Spinal cord (tissue), 10 donors: ENCODE results near the gene STRN3. TPM values are rescaled to one million over a fixed set of nuclear protein-coding genes. Genes with fewer than 3 reads are reported as not detected.
"Not testable (repeated sequence)": the region's sequence is repeated elsewhere in the genome, so short reads cannot be mapped to it uniquely, and the experiment has no call there.

ENCODE experiments used
- DNase-seq, 6 donors: peaks; one replicate each; pipeline versions ENCODE4 v3.0.0 to v3.0.0-alpha.2; 2013 to 2015; ENCODE audit warnings: low spot score in 6 of 6, low read depth in 4 of 6
- H3K27ac ChIP-seq: one replicate; pipeline ENCODE4 v1.5.1; 2013; ENCODE audit warnings: low read depth, low read length, control low read depth
- H3K27me3 ChIP-seq: one replicate; pipeline ENCODE4 v1.6.1; 2013; ENCODE audit warnings: low read length; ENCODE audit not compliant: control insufficient read depth, insufficient read depth
- H3K36me3 ChIP-seq: one replicate; pipeline ENCODE4 v1.6.1; 2013; ENCODE audit warnings: low read length; ENCODE audit not compliant: control insufficient read depth, insufficient read depth
- H3K4me1 ChIP-seq: one replicate; pipeline ENCODE4 v1.6.1; 2013; ENCODE audit warnings: low read length; ENCODE audit not compliant: control insufficient read depth, insufficient read depth
- H3K4me3 ChIP-seq: one replicate; pipeline ENCODE4 v1.5.1; 2013; ENCODE audit warnings: low read depth, low read length, control low read depth
- H3K9me3 ChIP-seq: one replicate; pipeline ENCODE4 v1.6.1; 2013; ENCODE audit warnings: low read length; ENCODE audit not compliant: control insufficient read depth, insufficient read depth
- WGBS: methylation state at CpG from one replicate; pipeline ENCODE4 v1.1.5; 2013; ENCODE audit warnings: missing lambda C conversion rate; ENCODE audit not compliant: insufficient coverage; 5-methylcytosine and 5-hydroxymethylcytosine counted together
- polyA plus RNA-seq, 2 donors: library from polyadenylated mRNA; unstranded; fragments of 120-200 nt; gene quantifications; one replicate each; pipeline ENCODE4 v1.2.1, GENCODE V29; 2013; ENCODE audit not compliant: insufficient read length in 2 of 2
- total RNA-seq, 2 donors: library from RNA; depleted of rRNA in 1 of 2; stranded (reverse); fragments of 120-200 nt in 1 of 2; fragments of >200 nt in 1 of 2; gene quantifications; one replicate each; pipeline versions ENCODE4 v1.2.3 to v1.2.4, GENCODE V29; 2013 to 2014
- donor health status: healthy.

The STRN3 gene
- total and polyA plus RNA-seq, 4 donors = 31.6 to 72.7 (median 45.8) TPM

DNA sequence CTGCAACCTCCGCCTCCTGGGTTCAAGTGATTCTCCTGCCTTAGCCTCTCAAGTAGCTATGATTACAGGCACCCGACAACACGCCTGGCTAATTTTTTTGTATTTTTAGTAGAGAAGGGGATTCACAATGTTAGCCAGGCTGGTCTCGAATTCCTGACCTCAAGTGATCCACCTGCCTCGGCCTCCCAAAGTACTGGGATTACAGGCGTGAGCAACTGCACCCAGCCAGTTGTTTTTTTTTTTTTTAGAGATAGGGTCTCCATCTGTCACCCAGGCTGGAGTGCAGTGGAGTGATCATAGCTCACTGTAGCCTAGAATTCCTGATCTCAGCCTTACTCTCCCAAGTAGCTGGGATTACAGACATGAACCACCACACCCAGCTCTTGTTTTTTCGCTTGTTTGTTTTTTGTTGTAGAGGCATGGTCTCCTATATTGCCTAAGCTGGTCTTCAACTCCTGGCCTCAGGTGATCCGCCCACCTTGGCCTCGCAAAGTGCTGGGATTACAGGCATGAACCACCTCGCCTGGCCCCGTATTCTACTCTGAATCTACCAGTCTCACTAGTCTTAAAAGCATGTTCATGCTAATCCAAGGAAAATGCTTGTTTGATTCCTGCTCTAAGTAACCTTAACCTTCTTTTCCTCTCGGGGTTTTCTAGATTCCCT lies 31.7 kb upstream of the STRN3 start:
- 87% methylated on average over 11 of the region's 12 CpGs for WGBS
- H3K27me3 ChIP-seq = no peaks in the 10 kb centered on the region
- no peak overlapping the region for H3K4me3 ChIP-seq
- H3K9me3 ChIP-seq = no peaks in the 10 kb centered on the region
- no peaks in the 10 kb centered on the region for H3K36me3 ChIP-seq
- H3K4me1 ChIP-seq = no peaks in the 10 kb centered on the region
- H3K27ac ChIP-seq = no peak overlapping the region
- DNase-seq = no peak

DNA sequence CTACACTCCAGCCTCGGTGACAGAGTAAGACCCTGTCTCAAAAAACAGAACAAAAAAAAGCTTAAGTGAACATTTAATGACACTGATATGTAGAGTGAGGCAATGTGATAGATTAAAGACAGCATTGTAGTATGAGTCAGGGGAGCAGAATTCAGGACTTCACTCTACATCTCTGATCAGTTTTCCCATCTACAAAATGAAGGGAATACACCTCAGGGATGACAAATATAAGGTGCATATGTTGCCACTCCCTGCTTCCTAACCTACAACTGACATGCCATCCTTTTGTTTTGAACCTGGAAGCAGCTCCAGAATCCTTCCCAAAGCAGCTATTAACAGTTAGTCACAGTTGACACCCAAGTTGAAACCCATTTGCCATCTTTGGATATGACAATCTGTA lies 30.9 kb upstream of the STRN3 start:
- WGBS = no CpG with 5 or more reads among the region's 1 CpG

DNA sequence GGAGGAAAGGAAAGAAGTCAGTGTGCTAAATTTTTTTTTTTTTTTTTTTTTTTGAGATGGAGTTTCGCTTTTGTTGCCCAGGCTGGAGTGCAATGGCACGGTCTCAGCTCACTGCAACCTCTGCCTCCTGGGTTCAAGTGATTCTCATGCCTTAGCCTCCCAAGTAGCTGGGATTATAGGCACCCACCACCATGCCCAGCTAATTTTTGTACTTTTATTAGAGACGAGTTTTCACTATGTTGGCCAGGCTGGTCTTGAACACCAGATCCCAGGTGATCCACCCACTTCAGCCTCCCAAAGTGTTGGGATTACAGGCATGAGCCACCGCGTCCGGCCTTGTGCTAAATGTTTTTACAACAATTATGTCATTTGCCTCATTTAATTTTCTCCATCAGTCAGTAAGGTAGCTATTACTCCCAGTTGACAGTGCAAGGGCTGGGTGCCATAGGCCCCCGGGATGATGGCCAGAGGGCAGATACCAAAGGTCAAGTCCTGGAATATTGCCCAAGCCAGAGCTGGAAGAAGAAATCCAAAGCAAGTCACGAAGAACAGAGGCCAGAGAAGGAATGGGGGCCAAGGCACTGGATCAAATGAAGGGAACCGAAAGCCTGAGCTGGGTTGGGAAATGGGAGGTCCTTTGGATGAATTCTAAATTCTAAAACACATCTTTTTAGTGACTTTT lies 26.9 kb upstream of the STRN3 start:
- H3K4me3 ChIP-seq, H3K27me3 ChIP-seq, H3K36me3 ChIP-seq, H3K27ac ChIP-seq, H3K9me3 ChIP-seq, H3K4me1 ChIP-seq: not testable (repeated sequence)
- 74% methylated on average over 6 of the region's 9 CpGs for WGBS
- DNase-seq = peak in 1 of 6 donors; percentile 25

More for the DNA sequence above, 30.9 kb upstream of the STRN3 start:
- Histone ChIP-seq H3K4me1 (no peaks in the 10 kb centered on the region), H3K4me3 (no peak overlapping the region), H3K9me3 (no peaks in the 10 kb centered on the region), H3K27ac (no peak overlapping the region), H3K27me3 (no peaks in the 10 kb centered on the region), H3K36me3 (no peaks in the 10 kb centered on the region)
- no peak for DNase-seq

DNA sequence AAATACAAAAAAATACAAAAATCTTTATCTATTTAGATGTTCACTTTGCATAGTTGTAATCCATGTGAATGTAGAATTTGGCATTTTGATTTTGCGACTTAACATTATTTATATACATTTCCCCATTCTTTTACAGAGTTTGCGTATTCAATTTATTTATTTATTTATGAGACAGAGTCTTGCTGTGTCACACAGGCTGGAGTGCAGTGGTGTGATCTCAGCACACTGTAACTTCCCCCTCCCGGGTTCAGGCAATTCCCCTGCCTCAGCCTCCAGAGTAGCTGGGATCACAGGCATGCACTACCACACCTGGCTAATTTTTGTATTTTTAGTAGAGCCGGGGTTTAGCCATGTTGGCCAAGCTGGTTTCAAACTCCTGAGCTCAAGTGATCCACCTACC lies 25.3 kb upstream of the STRN3 start:
- Histone ChIP-seq H3K9me3 (no peaks in the 10 kb centered on the region), H3K36me3 (no peaks in the 10 kb centered on the region), H3K27me3 (no peaks in the 10 kb centered on the region), H3K27ac (no peak overlapping the region), H3K4me1 (no peaks in the 10 kb centered on the region), H3K4me3 (no peak overlapping the region)
- WGBS = 100% methylated on average over 2 of the region's 4 CpGs
- no peak for DNase-seq

DNA sequence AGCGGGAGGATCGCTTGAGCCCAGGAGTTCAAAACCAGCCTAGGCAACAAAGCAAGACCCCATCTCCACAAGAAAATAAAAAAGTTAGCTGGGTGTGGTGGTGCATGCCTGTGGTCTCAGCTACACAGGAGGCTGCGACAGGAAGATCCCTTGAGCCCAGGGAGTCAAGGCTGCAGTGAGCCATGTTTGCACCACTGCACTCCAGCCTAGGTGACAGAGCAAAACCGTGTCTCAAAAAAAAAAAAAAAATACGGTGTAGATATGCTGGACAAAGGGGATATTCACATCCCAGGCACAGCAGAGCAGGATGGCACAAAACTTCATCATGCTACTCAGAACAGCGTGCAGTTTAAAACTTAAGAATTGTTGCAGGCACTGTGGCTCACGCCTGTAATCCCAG lies 24.8 kb upstream of the STRN3 start:
- Histone ChIP-seq H3K4me1 (no peaks in the 10 kb centered on the region), H3K27ac (no peak overlapping the region), H3K4me3 (no peak overlapping the region), H3K9me3 (no peaks in the 10 kb centered on the region), H3K36me3 (no peaks in the 10 kb centered on the region), H3K27me3 (no peaks in the 10 kb centered on the region)
- DNase-seq = no peak
- 100% methylated on average over 3 of the region's 7 CpGs for WGBS

DNA sequence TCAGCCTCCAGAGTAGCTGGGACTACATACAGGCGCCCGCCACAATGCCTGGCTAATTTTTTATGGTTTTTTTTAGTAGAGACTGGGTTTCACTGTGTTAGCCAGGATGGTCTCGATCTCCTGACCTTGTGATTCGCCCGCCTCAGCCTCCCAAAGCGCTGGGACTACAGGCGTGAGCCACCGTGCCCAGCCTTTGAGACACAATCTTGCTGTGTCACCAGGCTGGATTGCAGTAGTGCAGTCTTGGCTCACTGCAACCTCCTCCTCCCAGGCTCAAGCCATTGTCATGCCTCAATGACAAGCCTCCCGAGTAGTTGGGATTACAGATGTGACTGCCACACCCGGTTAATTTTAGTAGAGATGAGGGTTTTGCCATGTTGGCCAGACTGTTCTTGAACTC lies 21.3 kb upstream of the STRN3 start:
- H3K27me3 ChIP-seq = no peaks in the 10 kb centered on the region
- DNase-seq = no peak
- H3K4me3 ChIP-seq = no peak overlapping the region
- H3K27ac ChIP-seq = no peak overlapping the region
- H3K36me3 ChIP-seq = peaks cover 3% of the 10 kb centered on the region
- 95% methylated on average over 7 of the region's 10 CpGs for WGBS
- H3K9me3 ChIP-seq = peaks cover 2% of the 10 kb centered on the region
- H3K4me1 ChIP-seq = no peaks in the 10 kb centered on the region

DNA sequence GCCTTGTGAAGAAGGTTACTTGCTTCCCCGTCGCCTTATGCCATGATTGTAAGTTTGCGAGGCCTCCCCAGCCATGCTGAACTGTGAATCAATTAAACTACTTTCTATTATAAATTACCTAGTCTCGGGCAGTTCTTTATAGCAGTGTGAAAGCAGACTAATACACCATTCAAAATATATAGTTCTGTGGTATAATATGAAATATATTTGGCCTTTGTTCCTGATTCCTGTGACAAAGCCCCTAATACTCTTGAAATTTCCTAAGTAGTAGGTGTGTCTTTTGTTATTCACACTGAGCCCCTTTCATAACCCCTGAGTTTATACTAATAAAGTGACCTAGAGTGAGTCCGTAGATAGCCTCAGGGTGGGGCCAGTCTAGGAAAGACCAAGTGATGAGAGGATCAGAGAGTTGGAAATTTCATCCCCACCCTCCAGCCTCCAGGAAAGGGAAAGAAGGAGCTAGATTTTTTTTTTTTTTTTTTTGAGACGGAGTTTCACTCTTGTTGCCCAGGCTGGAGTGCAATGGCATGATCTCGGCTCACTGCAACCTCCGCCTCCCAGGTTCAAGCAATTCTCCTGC lies 19.4 kb upstream of the STRN3 start:
- no peak overlapping the region for H3K4me3 ChIP-seq
- no peaks in the 10 kb centered on the region for H3K27me3 ChIP-seq
- H3K9me3 ChIP-seq = peaks cover 2% of the 10 kb centered on the region
- WGBS = no CpG with 5 or more reads among the region's 8 CpGs
- no peaks in the 10 kb centered on the region for H3K4me1 ChIP-seq
- no peak for DNase-seq
- no peak overlapping the region for H3K27ac ChIP-seq
- H3K36me3 ChIP-seq = peaks cover 3% of the 10 kb centered on the region

DNA sequence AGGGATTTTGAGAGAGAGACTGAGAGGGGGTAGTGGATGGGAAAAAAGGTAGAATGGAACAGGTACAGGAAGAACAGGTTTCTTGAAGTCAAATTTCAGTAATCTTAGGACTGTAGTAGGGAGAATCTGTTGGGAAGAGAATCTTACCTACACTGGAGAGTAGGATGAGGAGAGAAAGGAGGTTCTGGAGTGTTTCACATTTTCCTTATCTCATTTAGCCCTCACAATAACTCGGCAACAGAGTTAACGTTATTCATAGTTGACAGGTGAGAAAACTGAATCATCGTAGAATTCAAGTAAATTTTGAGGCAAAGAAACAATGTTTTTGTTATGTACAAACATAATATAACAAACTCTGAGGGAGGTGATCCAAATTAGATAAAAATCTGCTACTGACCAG lies 17.2 kb upstream of the STRN3 start:
- no peaks in the 10 kb centered on the region for H3K4me1 ChIP-seq
- WGBS = no CpG with 5 or more reads among the region's 3 CpGs
- DNase-seq = no peak

DNA sequence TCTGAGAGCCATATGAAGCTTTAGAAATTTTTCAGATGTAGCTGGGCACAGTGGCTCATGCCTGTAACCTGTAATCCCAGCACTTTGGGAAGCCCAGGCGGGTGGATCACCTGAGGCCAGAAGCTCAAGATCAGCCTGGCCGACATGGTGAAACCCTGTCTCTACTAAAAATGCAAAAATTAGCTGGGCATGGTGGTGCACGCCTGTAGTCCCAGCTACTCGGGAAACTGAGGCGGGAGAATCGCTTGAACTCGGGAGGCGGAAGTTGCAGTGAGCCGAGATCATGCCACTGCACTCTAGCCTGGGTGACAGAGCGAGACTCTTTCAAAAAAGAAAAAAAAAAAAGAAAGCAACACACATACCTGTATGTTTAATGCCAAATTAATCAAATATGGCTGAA lies 16.7 kb upstream of the STRN3 start:
- H3K36me3 ChIP-seq, DNase-seq, H3K9me3 ChIP-seq, H3K4me1 ChIP-seq, H3K27ac ChIP-seq, H3K4me3 ChIP-seq, H3K27me3 ChIP-seq: not testable (repeated sequence)
- 75% methylated on average over 2 of the region's 10 CpGs for WGBS

More for the DNA sequence above, 17.2 kb upstream of the STRN3 start:
- Histone ChIP-seq H3K36me3 (peaks cover 3% of the 10 kb centered on the region), H3K4me3 (no peak overlapping the region), H3K27me3 (no peaks in the 10 kb centered on the region), H3K9me3 (peaks cover 2% of the 10 kb centered on the region), H3K27ac (no peak overlapping the region)

DNA sequence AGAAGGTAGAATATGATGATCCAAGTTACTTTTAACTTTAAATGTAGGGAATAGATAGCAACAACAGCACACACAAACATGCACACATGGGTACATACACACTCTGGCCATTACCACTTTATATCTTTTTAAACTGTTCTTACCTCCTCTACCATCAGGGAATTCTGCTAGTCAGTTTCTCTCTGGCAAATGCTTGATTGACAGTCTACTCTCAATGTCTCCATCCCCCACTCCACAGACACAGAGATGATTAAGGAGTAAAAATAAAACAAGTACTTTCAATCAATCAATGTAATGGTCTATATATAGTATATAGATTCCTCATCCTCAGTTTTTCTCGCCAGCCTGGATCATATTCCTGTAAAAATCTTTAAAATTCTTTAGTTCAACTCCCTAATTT lies 16.1 kb upstream of the STRN3 start:
- H3K4me3 ChIP-seq = no peak overlapping the region
- H3K4me1 ChIP-seq = no peaks in the 10 kb centered on the region
- DNase-seq = no peak
- H3K9me3 ChIP-seq = peaks cover 2% of the 10 kb centered on the region
- peaks cover 3% of the 10 kb centered on the region for H3K36me3 ChIP-seq
- H3K27ac ChIP-seq = no peak overlapping the region
- WGBS = no CpG with 5 or more reads among the region's 1 CpG
- no peaks in the 10 kb centered on the region for H3K27me3 ChIP-seq
